AG09319 (cell line): ENCODE data around the gene NCOA7.
"Not testable (repeated sequence)": the region's sequence is repeated elsewhere in the genome, so short reads cannot be mapped to it uniquely, and the experiment has no call there.

Experiments used
- DNase-seq: peaks from one replicate; pipeline ENCODE4 v3.0.0-alpha.2; 2010; ENCODE audit warnings: low read depth; ENCODE audit errors: extremely low read depth
- CTCF ChIP-seq: IDR thresholded peaks from 2 replicates; pipeline ENCODE4 v1.5.1; 2011; ENCODE audit warnings: low read depth, mild to moderate bottlenecking, inconsistent platforms, low read length, moderate library complexity

NCOA7 gene

DNA sequence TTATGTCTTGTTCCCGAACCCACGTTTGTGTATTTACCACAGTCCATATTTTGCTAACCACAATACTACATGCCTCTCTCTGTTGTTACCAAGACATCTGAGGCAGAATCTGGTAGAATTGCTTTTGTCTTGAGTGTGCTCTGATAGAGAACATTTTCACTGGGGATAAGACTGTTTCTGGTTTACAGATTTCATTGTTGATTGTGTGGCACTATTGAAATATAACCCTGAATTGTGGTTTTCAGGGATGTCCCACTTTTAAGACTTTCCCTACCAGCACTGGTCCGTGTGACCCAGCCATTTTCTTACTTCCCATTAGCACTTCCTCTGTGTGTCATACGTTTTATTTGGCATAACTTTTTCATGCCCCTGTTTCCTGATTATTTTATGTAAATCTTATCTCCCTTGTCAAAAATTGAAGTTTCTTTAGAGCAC lies 12.2 kb downstream of the NCOA7 start:
- no peak for TF ChIP-seq CTCF
- DNase-seq: no peak

- TF ChIP-seq CTCF: no peak
- no peak for DNase-seq
Observed at GRCh38 chr6:125804264-125804663, 13.5 kb downstream of the NCOA7 start.

GRCh38 chr6:125804866-125805425 lies 14.2 kb downstream of the NCOA7 start:
- DNase-seq: not testable (repeated sequence)

DNA sequence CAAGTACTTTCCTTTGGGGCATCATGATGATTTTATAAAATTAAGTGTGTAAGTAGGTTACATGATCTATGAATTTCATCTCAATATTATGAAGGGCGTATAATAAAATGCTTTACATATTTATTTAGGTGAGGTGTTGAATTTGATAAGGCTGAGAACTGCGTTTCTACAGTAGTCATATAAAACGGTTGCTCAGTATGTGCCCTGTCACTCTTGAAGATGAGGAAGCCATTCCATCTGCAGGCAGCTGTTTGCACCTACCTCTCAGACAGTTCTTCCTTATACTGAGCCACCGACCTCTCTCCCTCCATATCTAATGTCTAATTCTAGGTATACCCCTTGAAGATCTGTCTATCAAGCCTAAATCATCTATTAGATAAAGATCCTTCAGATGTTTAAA lies 16.1 kb downstream of the NCOA7 start:
- TF ChIP-seq CTCF: no peak
- DNase-seq: no peak

DNA sequence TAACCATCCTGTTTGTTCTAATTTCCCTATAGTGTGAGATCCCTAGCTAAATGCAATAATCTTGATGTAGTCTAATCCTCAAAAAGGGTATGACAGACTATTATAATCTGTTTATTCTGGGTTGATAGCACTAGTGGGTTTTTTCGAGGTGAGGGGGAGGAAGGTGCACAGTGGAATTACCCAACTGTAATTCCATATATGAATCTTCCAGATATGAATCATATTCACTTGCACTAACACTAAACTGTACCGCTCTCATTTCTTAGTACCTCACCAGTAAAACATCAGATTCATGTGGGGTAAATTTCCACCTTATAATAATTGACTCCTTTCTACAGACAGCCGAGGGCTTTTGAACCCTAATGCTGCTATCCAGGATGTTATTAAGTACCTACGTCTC lies 16.5 kb downstream of the NCOA7 start:
- DNase-seq: no peak
- TF ChIP-seq CTCF: no peak

DNA sequence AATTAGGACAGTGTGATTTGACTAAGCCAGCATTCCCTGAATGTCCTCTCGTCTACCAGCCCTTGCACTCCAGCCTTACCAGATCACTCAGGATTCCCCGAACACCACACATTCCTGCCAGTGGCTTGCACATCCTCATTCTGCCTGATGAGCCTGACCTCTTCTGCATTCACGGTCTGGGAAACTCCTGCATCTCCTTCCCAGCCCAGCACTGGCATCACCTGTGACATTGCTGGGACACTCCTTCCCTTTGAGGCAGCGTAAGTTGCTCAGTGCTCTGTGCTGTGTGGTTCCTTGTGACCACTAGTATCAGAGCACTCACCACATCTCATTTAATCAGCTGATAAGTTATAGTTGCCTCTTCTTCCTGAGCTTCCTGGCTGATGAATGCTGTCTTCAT lies 17.3 kb downstream of the NCOA7 start:
- TF ChIP-seq CTCF: no peak
- DNase-seq: no peak

DNA sequence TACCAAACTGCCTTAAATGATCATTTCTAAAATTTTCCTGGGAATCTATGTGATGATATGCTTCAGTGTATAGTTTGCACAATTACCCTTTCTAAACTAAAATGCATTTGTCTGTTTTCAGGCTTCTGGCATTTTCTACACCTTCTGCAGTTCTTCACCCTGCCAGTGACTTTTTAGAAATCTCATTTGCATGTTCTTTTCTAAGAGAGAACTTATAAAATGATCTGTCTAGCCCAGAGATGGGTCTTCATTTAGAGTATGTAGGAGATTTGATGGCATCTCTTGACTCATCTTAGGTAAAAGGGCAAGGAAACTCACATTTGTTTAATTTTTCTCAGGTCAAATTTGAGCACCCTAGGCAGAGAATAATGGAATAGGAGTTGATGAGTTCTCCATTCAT lies 17.8 kb downstream of the NCOA7 start:
- no peak for DNase-seq
- no peak for TF ChIP-seq CTCF

DNA sequence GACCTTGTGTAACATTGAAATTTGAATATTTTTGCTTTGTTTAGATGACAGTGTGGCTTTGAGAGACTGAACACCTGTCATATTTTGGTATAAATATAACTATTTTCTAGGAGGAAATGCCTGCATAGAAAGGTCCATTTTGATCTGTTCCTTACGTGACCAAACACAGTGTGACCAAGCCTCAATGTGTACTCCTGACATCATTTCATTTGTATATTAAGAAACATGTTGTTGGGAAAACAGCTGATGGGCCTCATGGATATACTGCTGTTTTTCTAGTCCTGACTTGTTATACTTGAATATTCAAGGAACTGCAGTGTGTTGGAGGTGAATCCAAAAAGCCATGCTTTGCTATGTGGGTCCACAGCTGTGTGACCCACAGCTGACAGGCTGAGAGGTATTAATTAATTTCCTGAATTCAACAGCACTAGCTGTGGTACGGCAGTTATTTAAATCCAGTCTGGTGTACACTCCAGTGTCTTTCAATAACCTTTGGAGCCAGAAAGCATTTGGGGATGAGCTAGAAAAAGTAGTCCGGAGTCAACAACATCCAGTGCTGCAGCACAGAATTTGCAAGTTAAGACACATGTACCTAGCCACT lies 18.9 kb downstream of the NCOA7 start:
- TF ChIP-seq CTCF: no peak
- DNase-seq: no peak
